Loucy (cell line): ENCODE data around the gene ASPG.

Experiments
- CTCF ChIP-seq: fragments of 200-600 bp; sonication (generic); conservative IDR thresholded peaks from 2 replicates; pipeline ENCODE4 v1.5.1; 2014; ENCODE audit warnings: mild to moderate bottlenecking, antibody characterized with exemption, low read length
- EZH2phosphoT487 ChIP-seq: fragments of 200-600 bp; IDR thresholded peaks from 2 replicates; pipeline ENCODE4 v1.6.1; 2018; ENCODE audit warnings: antibody characterized with exemption, mild to moderate bottlenecking, moderate library complexity, borderline replicate concordance

DNA sequence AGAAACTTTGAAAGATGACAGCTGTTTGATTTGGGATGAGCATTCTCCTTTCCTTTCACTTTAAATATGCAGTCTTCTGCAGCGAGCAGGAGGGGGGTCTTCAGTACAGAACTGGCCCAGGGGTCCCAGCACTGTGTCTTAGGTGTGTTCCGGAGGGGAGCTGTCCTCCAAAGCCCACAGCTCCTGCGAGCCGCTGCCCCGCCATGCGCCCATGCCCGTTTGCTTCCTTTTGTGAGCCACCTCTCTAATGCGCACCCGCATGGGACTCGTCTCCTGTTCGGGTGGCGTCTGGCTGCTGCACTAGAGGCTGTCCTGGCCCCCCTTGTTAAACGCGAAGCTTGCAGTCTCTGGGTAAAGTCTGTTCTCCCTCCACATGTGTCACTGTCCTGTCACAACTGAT is 48.4 kb upstream of the ASPG start:
- TF ChIP-seq CTCF, result no peak
- TF ChIP-seq EZH2phosphoT487, result no peak
